IMR-90 (cell line): ENCODE measurements around the gene MYH10.

Experiments
- CEBPB ChIP-seq: IDR thresholded peaks from 2 replicates; pipeline ENCODE4 v1.6.1; 2012; ENCODE audit warnings: low read depth, low read length, improper control_type of control experiment
- CHD1 ChIP-seq: IDR thresholded peaks from 2 replicates; pipeline ENCODE4 v1.6.1; 2012; ENCODE audit warnings: low read depth, low read length, improper control_type of control experiment
- MAFK ChIP-seq: IDR thresholded peaks from 2 replicates; pipeline ENCODE4 v1.6.1; 2012; ENCODE audit warnings: low read depth, low read length, improper control_type of control experiment
- MAZ ChIP-seq: IDR thresholded peaks from 2 replicates; pipeline ENCODE4 v1.6.1; 2012; ENCODE audit warnings: low read depth, mild to moderate bottlenecking, low read length, improper control_type of control experiment, moderate library complexity, borderline replicate concordance
- POLR2A ChIP-seq: IDR thresholded peaks from 2 replicates; pipeline ENCODE4 v1.6.1; 2012; ENCODE audit warnings: mild to moderate bottlenecking, low read depth, low read length
- RAD21 ChIP-seq: IDR thresholded peaks from 2 replicates; pipeline ENCODE4 v1.6.1; 2012; ENCODE audit warnings: low read length, improper control_type of control experiment
- RCOR1 ChIP-seq: IDR thresholded peaks from 2 replicates; pipeline ENCODE4 v1.6.1; 2012; ENCODE audit warnings: mild to moderate bottlenecking, low read length, improper control_type of control experiment; ENCODE audit not compliant: insufficient replicate concordance
- RFX5 ChIP-seq: IDR thresholded peaks from 2 replicates; pipeline ENCODE4 v1.8.0; 2012; ENCODE audit warnings: low read depth, mild to moderate bottlenecking, low read length, moderate library complexity
- SMC3 ChIP-seq: fragments of 150-350 bp; IDR thresholded peaks from 2 replicates; pipeline ENCODE4 v1.6.1; 2016; ENCODE audit warnings: low read depth, mild to moderate bottlenecking, antibody characterized with exemption, low read length, moderate library complexity
- TF ChIP-seq, protein P1 (sequence below): conservative IDR thresholded peaks from 2 replicates; pipeline ENCODE4 v1.5.1; 2012; ENCODE audit warnings: mild to moderate bottlenecking, low read depth, low read length, improper control_type of control experiment
- TF ChIP-seq, protein P2 (sequence below): fragments of 150-350 bp; IDR thresholded peaks from 2 replicates; pipeline ENCODE4 v1.6.1; 2017; ENCODE audit warnings: mild to moderate bottlenecking, antibody characterized with exemption, low read length, low read depth
- TF ChIP-seq, protein P3 (sequence below): fragments of 150-350 bp; IDR thresholded peaks from 2 replicates; pipeline ENCODE4 v1.6.1; 2016; ENCODE audit warnings: low read depth, mild to moderate bottlenecking, low read length, moderate library complexity, borderline replicate concordance

DNA sequence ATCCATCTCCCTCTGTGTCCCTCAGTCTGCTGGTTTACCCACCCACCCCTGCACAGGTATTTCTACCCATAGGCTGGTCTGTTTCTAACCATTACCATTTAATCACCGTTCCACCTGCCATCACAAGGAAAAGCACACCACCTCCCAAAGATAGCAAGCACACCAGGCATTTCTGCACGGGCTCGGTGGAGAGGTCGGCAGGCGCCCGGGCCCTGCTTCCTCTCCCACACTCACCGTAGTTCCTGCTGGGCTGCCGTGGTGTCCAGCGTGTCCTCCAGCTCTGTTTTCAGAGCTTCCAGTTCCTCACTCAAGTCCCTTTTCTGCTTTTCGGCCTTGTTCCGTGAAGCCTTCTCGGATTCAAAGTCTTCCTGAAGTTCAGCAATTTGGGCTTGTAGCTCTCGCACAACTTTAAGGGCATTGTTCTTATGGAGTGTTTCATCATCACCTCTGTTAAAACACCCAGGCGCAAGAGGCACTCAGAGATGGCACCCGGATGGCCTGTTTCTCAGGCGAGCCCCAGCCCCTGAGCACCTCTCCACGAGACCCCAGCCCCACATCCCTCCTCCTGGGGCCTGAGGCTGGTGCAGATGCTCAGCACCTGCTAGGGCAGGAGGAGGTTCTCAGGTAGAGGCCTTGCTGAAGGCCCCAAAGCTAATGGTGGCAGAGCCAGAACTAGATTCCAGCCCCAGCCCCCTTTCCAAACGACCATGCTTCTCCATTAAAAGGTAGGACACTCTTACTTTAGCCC lies 125.9 kb downstream of the MYH10 start:
- TF ChIP-seq, protein P1, sequence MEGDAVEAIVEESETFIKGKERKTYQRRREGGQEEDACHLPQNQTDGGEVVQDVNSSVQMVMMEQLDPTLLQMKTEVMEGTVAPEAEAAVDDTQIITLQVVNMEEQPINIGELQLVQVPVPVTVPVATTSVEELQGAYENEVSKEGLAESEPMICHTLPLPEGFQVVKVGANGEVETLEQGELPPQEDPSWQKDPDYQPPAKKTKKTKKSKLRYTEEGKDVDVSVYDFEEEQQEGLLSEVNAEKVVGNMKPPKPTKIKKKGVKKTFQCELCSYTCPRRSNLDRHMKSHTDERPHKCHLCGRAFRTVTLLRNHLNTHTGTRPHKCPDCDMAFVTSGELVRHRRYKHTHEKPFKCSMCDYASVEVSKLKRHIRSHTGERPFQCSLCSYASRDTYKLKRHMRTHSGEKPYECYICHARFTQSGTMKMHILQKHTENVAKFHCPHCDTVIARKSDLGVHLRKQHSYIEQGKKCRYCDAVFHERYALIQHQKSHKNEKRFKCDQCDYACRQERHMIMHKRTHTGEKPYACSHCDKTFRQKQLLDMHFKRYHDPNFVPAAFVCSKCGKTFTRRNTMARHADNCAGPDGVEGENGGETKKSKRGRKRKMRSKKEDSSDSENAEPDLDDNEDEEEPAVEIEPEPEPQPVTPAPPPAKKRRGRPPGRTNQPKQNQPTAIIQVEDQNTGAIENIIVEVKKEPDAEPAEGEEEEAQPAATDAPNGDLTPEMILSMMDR = no peak
- TF ChIP-seq POLR2A = no peak
- TF ChIP-seq, protein P2, sequence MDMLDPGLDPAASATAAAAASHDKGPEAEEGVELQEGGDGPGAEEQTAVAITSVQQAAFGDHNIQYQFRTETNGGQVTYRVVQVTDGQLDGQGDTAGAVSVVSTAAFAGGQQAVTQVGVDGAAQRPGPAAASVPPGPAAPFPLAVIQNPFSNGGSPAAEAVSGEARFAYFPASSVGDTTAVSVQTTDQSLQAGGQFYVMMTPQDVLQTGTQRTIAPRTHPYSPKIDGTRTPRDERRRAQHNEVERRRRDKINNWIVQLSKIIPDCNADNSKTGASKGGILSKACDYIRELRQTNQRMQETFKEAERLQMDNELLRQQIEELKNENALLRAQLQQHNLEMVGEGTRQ = no peak
- TF ChIP-seq RFX5 = no peak
- TF ChIP-seq CHD1 = no peak
- no peak for TF ChIP-seq MAFK
- no peak for TF ChIP-seq MAZ
- TF ChIP-seq CEBPB = no peak
- no peak for TF ChIP-seq SMC3
- TF ChIP-seq RCOR1 = no peak
- TF ChIP-seq, protein P3, sequence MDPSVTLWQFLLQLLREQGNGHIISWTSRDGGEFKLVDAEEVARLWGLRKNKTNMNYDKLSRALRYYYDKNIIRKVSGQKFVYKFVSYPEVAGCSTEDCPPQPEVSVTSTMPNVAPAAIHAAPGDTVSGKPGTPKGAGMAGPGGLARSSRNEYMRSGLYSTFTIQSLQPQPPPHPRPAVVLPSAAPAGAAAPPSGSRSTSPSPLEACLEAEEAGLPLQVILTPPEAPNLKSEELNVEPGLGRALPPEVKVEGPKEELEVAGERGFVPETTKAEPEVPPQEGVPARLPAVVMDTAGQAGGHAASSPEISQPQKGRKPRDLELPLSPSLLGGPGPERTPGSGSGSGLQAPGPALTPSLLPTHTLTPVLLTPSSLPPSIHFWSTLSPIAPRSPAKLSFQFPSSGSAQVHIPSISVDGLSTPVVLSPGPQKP = no peak
- no peak for TF ChIP-seq RAD21
